Measurements from ENCODE around the gene DOCK3. TPM values are rescaled to one million over a fixed set of nuclear protein-coding genes. Genes with fewer than 3 reads are reported as not detected.

Gene DOCK3
- total RNA-seq, 1 donor from 2014 or later: under 0.01 TPM

DNA sequence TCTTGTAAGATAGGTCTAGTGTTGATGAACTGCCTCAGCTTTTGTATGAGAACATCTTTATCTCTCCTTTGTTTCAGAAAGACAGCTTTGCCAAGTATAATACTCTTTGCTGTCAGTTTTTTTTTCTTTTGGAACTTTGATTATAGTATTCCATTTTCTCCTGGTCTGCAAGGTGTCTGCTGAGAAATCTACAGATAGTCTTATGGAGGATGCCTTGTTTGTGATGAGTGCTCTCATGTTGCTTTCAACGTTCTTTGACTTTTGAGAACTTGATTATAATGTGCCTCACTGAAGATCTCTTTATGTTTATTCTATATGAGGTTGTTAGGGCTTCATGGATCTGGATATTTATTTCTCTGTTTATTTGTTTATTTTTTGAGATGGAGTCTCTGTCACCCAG, 60.3 kb downstream of the DOCK3 start:
- no peak for FAIRE-seq
- DNase-seq (ENCODE audit: low read depth): no peak
- Histone ChIP-seq H3K36me3 (ENCODE audit: control insufficient read depth, insufficient read depth, low read length) (no peaks in the 10 kb centered on the region), H3K27me3 (ENCODE audit: control insufficient read depth, insufficient read depth, low read length) (no peaks in the 10 kb centered on the region), H3K4me3 (ENCODE audit: low read depth, low read length) (no peak overlapping the region)
- TF ChIP-seq, protein P1, sequence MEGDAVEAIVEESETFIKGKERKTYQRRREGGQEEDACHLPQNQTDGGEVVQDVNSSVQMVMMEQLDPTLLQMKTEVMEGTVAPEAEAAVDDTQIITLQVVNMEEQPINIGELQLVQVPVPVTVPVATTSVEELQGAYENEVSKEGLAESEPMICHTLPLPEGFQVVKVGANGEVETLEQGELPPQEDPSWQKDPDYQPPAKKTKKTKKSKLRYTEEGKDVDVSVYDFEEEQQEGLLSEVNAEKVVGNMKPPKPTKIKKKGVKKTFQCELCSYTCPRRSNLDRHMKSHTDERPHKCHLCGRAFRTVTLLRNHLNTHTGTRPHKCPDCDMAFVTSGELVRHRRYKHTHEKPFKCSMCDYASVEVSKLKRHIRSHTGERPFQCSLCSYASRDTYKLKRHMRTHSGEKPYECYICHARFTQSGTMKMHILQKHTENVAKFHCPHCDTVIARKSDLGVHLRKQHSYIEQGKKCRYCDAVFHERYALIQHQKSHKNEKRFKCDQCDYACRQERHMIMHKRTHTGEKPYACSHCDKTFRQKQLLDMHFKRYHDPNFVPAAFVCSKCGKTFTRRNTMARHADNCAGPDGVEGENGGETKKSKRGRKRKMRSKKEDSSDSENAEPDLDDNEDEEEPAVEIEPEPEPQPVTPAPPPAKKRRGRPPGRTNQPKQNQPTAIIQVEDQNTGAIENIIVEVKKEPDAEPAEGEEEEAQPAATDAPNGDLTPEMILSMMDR (IDR thresholded peaks at IDR 0.05; ENCODE audit: insufficient read depth, low read length, severe bottlenecking): no peak

DNA sequence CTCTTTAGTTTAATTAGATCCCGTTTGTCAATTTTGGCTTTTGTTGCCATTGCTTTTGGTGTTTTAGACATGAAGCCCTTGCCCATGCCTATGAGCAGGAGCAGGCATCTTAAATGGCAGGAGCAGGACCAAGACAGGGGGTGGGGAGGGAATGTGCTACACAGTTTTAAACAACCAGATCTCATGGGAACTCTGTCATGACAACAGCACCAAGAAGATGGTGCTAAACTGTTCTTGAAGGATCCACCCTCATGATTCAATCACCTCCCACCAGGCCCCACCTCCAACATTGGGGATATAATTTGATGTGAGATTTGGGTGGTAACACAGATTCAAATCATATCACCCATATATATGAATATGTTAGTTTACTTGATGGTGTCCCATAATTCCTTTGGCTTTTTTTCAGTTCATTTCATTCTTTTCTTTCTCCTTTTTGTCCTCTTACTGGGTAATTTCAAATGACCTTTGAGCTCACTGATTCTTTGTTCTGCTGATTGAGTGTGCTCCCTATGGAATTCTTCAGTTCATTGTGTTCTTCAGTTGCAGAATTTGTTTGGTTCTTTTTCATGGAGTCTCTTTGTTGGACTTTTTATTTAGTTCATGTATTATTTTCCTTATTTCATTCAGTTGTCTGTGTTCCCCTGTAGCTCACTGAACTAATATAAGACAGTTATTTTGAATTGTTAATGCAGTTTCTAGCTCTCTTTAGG, 62.6 kb downstream of the DOCK3 start:
- FAIRE-seq (no peak), DNase-seq (ENCODE audit: low read depth) (no peak)
- TF ChIP-seq, protein P1 (IDR thresholded peaks at IDR 0.05; ENCODE audit: insufficient read depth, low read length, severe bottlenecking): no peak
- Histone ChIP-seq H3K4me3 (ENCODE audit: low read depth, low read length) (no peak overlapping the region), H3K36me3 (ENCODE audit: control insufficient read depth, insufficient read depth, low read length) (no peaks in the 10 kb centered on the region), H3K27me3 (ENCODE audit: control insufficient read depth, insufficient read depth, low read length) (no peaks in the 10 kb centered on the region)

DNA sequence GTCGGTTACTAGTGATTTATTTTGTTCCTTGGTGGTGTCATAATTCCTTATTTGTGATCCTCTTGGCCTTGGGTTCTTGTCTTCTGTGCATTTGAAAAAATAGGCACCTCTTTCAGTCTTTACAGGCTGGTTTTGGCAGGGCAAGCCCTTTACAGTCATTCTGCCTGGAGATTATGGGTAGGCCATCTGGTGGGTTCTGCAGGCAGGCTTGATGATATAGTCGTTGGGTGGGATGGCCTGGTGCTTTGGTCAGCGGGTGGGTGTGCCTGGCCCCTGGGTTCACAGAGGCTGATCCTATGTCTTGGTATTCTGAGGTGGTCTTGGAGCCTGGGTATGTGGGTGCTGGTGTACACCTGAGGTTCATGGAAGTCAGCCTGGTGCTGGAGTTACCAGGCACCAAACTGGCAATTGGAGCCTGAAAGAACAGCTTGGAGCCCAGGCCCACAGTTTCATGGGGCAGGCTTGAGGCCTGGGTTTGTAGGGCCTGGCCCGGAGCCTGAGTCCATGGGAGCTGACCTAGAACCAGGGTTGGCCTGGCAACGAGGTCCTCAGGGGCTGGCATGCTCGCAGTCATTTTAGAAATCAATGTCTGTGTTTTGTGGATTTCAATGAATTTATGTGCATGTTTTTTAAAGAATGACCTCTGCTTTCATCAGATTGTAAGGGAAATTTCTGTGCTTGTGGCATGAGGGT, 63.3 kb downstream of the DOCK3 start:
- no peak for DNase-seq (ENCODE audit: low read depth)
- Histone ChIP-seq H3K36me3 (ENCODE audit: control insufficient read depth, insufficient read depth, low read length) (no peaks in the 10 kb centered on the region), H3K4me3 (ENCODE audit: low read depth, low read length) (no peak overlapping the region), H3K27me3 (ENCODE audit: control insufficient read depth, insufficient read depth, low read length) (no peaks in the 10 kb centered on the region)
- peak; percentile 23 for FAIRE-seq
- TF ChIP-seq, protein P1 (IDR thresholded peaks at IDR 0.05; ENCODE audit: insufficient read depth, low read length, severe bottlenecking): no peak

DNA sequence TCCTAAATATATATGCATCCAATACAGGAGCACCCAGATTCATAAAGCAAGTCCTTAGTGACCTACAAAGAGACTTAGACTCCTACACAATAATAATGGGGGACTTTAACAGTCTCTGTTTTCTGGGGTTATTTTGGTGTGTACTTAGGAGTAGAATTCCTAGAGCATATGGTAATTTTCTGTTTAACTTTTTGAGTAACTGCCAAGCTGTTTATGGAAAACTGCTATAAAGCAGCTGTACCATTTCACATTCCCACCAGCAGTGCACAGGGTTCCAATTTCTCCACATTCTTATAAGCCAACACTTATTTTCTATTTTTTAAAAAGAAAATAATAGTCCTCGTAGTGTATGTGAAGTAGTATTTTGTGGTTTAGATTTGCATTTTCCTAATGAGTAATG, 68.9 kb downstream of the DOCK3 start:
- no peaks in the 10 kb centered on the region for H3K36me3 ChIP-seq (ENCODE audit: control insufficient read depth, insufficient read depth, low read length)
- no peak for FAIRE-seq
- TF ChIP-seq, protein P1 (IDR thresholded peaks at IDR 0.05; ENCODE audit: insufficient read depth, low read length, severe bottlenecking): no peak

DNA sequence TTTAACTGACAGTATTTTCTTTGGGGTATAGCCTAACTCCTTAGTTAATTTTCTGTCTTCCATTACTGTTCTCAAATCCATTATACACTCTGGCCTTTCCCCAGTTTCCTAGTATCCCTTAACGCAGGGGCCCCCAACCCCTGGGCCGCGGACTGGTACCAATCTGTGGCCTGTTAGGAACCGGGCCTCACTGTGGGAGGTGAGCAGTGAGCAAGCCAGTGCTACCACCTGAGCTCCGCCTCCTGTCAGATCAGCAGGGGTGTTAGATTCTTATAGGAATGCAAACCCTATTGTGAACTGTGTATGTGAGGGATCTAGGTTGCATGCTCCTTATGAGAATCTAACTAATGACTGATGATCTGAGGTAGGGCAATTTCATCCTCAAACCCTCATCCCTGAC, 75.1 kb downstream of the DOCK3 start:
- TF ChIP-seq, protein P1 (IDR thresholded peaks at IDR 0.05; ENCODE audit: insufficient read depth, low read length, severe bottlenecking): no peak
- FAIRE-seq (no peak), DNase-seq (ENCODE audit: low read depth) (no peak)
- H3K27me3 ChIP-seq (ENCODE audit: control insufficient read depth, insufficient read depth, low read length): no peaks in the 10 kb centered on the region
- H3K36me3 ChIP-seq (ENCODE audit: control insufficient read depth, insufficient read depth, low read length): no peaks in the 10 kb centered on the region
- H3K4me3 ChIP-seq (ENCODE audit: low read depth, low read length): no peak overlapping the region

More for the DNA sequence above, 68.9 kb downstream of the DOCK3 start:
- Histone ChIP-seq H3K27me3 (ENCODE audit: control insufficient read depth, insufficient read depth, low read length) (no peaks in the 10 kb centered on the region), H3K4me3 (ENCODE audit: low read depth, low read length) (no peak overlapping the region)
- DNase-seq (ENCODE audit: low read depth): no peak

Data from bronchial epithelial cell (primary cell).